Stimulated activated CD8-positive, alpha-beta memory T cell treated with anti-CD3 and anti-CD28 coated beads, Interleukin-12 subunit alpha, Interleukin-12 subunit beta, amount 100 ng/mL, for 24 hours (primary cell): ENCODE data around the gene USP34.
"Not testable (repeated sequence)": the region's sequence is repeated elsewhere in the genome, so short reads cannot be mapped to it uniquely, and the experiment has no call there.

Experiments
- DNase-seq: peaks from one replicate; pipeline ENCODE4 v3.0.0-alpha.2; 2020; ENCODE audit errors: extremely low read depth

The USP34 gene

GRCh38 chr2:61151436-61151835 lies 319.5 kb downstream of the USP34 start:
- DNase-seq = no peak

DNA sequence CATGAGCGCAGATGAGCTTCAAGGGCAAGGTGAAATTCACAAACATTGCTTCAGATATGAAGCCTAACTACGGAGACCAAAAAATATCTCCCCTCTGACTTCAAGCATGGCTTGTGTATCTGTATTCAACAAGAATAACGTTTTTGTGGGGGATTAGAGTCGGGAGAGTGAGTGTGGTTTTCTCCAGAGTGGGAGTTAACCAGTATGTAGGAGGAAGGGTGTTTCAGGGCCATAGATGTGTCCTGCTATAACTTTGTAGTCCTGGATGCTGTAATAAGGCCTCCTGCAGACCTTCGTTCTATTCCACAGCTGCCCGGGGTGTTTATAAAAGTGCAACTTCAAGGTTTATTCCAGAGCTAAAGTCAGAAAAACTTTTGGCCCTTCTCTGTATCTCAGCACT lies 321.8 kb downstream of the USP34 start:
- DNase-seq = no peak

DNA sequence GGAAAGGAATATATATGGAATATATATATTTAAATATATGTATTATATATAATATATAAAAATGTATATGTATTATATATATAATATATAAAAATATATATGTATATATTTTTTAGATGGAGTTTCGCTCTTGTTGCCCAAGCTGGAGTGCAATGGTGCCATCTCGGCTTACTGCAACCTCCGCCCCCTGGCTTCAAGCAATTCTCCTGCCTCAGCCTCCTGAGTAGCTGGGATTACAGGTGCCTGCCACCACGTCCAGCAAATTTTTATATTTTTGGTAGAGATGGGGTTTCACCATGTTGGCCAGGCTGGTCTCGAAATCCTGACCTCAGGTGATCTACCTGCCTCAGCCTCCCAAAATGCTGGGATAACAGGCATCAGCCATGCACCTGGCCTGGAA lies 322.8 kb downstream of the USP34 start:
- not testable (repeated sequence) for DNase-seq

- DNase-seq = no peak
Observed at GRCh38 chr2:61145990-61146389, 324.9 kb downstream of the USP34 start.

- DNase-seq = peak; percentile 87
Observed at GRCh38 chr2:61144697-61145268, 326.1 kb downstream of the USP34 start.

DNA sequence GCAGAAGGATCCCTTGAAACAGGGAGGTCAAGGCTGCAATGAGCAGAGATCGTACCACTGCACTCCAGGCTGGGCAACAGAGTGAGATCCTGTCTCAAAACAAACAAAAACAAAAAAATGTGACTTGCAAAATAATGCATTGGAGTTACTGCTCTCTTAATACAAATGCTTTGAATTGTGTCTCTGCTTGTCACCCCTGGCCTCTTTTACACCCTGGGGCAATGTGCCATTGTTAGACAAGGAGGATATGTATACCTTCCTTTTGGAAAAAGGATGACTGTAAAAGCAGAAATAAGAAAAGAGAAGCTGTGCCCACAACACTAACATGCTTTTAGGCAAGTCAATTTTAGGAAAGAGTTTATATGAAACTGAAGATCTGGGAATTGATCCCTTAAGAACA lies 329.7 kb downstream of the USP34 start:
- no peak for DNase-seq

GRCh38 chr2:61138859-61139258 lies 332.0 kb downstream of the USP34 start:
- DNase-seq = no peak
